ENCODE measurements around the gene SLC22A9. TPM values are rescaled to one million over a fixed set of nuclear protein-coding genes. Genes with fewer than 3 reads are reported as not detected.

The SLC22A9 gene
- total and polyA plus RNA-seq, 8 donors, result not detected

GRCh38 chr11:63352144-63352543, 17.4 kb upstream of the SLC22A9 start:
- Histone ChIP-seq H3K36me3 (no peaks in the 10 kb centered on the region), H3K9me3 (peaks cover 0 to 8% (median 3%) of the 10 kb centered on the region in 4 donors), H3K27me3 (no peaks in the 10 kb centered on the region), H3K27ac (no peak overlapping the region), H3K4me3 (no peak overlapping the region), H3K4me1 (no peaks in the 10 kb centered on the region)
- 67 to 90% (median 79%) methylated on average over 4 of the region's 4 CpGs for whole genome bisulfite sequencing, 5 donors
- intact Hi-C loops (cut with DNase I; ENCODE audit: low total_unique reads), result no loop called here
- TF ChIP-seq EP300 (IDR thresholded peaks at IDR 0.05) (no peak), POLR2AphosphoS5 (IDR thresholded peaks at IDR 0.05) (no peak), POLR2A (IDR thresholded peaks at IDR 0.05) (no peak)
- DNase-seq, result no peak

- intact Hi-C loops (cut with DNase I; ENCODE audit: low total_unique reads), result no loop called here
- no peak for DNase-seq
Measured at GRCh38 chr11:63362196-63362793, 7.3 kb upstream of the SLC22A9 start.

GRCh38 chr11:63369971-63370588, 495 bp downstream of the SLC22A9 start:
- Histone ChIP-seq H3K36me3 (no peaks in the 10 kb centered on the region), H3K27ac (no peak overlapping the region), H3K27me3 (no peaks in the 10 kb centered on the region), H3K4me1 (peaks cover 0 to 4% (median 0%) of the 10 kb centered on the region in 4 donors), H3K9me3 (no peaks in the 10 kb centered on the region), H3K4me3 (no peak overlapping the region)
- intact Hi-C loops (cut with DNase I; ENCODE audit: low total_unique reads), result no loop called here
- no peak for DNase-seq
- TF ChIP-seq POLR2A (IDR thresholded peaks at IDR 0.05) (no peak), EP300 (IDR thresholded peaks at IDR 0.05) (no peak), POLR2AphosphoS5 (IDR thresholded peaks at IDR 0.05) (no peak), CTCF (IDR thresholded peaks at IDR 0.05) (no peak)
- 84 to 90% (median 89%) methylated on average over 7 of the region's 7 CpGs for WGBS, 5 donors

More at GRCh38 chr11:63362196-63362793, 7.3 kb upstream of the SLC22A9 start:
- TF ChIP-seq EP300 (IDR thresholded peaks at IDR 0.05) (no peak), POLR2AphosphoS5 (IDR thresholded peaks at IDR 0.05) (no peak), CTCF (IDR thresholded peaks at IDR 0.05) (no peak), POLR2A (IDR thresholded peaks at IDR 0.05) (no peak)
- WGBS, 5 donors, result 31 to 91% (median 63%) methylated on average over 1 of the region's 1 CpG
- Histone ChIP-seq H3K9me3 (peaks cover 0 to 14% (median 7%) of the 10 kb centered on the region in 4 donors), H3K27ac (no peak overlapping the region), H3K4me1 (no peaks in the 10 kb centered on the region), H3K4me3 (no peak overlapping the region), H3K36me3 (no peaks in the 10 kb centered on the region), H3K27me3 (peaks cover 0 to 17% (median 0%) of the 10 kb centered on the region in 3 donors)

DNA sequence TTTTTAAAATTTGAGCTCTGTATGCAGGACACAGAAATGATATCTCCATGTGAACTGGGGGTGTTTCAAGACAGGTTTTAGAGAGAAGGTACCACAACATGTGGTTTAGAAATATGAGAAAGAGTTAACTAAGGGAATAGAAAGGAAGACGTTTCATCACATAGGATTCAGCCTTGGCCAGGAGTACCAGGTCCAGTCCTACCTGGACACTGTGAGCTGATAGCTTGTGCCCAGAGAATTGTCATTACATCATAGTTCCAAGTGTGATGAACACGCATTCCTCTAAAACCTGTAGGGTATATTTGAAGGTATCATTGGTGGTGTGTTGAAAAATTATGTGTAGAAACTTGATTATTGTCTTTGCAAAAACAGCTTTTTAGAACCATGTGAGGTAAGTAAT, 1.8 kb downstream of the SLC22A9 start:
- no peak for DNase-seq
- H3K27me3 ChIP-seq, result no peaks in the 10 kb centered on the region
- peaks cover 0 to 4% (median 0%) of the 10 kb centered on the region in 4 donors for H3K4me1 ChIP-seq
- TF ChIP-seq POLR2AphosphoS5 (IDR thresholded peaks at IDR 0.05) (no peak), CTCF (IDR thresholded peaks at IDR 0.05) (no peak), POLR2A (IDR thresholded peaks at IDR 0.05) (no peak), EP300 (IDR thresholded peaks at IDR 0.05) (no peak)
- no peak overlapping the region for H3K4me3 ChIP-seq
- H3K27ac ChIP-seq, result no peak overlapping the region
- no peaks in the 10 kb centered on the region for H3K9me3 ChIP-seq
- intact Hi-C loops (cut with DNase I; ENCODE audit: low total_unique reads), result no loop called here
- 75 to 84% (median 79%) methylated on average over 2 of the region's 2 CpGs for WGBS, 5 donors
- no peaks in the 10 kb centered on the region for H3K36me3 ChIP-seq

DNA sequence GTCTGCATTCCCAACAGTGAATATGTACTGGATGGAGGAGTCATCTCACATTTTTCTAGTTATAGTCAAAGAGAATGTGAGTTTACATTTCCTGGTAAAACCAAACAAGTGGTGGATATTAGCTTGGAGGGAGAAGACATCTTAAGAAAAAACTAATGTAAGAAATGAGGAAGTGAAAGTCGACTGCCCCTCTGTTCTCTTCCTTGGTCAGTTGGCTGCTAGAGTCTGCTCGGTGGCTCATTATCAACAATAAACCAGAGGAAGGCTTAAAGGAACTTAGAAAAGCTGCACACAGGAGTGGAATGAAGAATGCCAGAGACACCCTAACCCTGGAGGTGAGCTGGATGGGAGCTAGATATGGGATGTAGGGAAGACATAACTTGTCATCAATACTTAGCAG, 5.8 kb downstream of the SLC22A9 start:
- H3K9me3 ChIP-seq, result no peaks in the 10 kb centered on the region
- DNase-seq, result no peak
- H3K27me3 ChIP-seq, result no peaks in the 10 kb centered on the region
- no peak overlapping the region for H3K27ac ChIP-seq
- H3K36me3 ChIP-seq, result no peaks in the 10 kb centered on the region
- H3K4me1 ChIP-seq, result no peaks in the 10 kb centered on the region
- H3K4me3 ChIP-seq, result no peak overlapping the region
- intact Hi-C loops (cut with DNase I; ENCODE audit: low total_unique reads), result no loop called here
- no peak for TF ChIP-seq POLR2A (IDR thresholded peaks at IDR 0.05)
- TF ChIP-seq EP300 (IDR thresholded peaks at IDR 0.05), result no peak
- no peak for TF ChIP-seq CTCF (IDR thresholded peaks at IDR 0.05)
- TF ChIP-seq POLR2AphosphoS5 (IDR thresholded peaks at IDR 0.05), result no peak
- 42 to 64% (median 56%) methylated on average over 2 of the region's 2 CpGs for WGBS, 5 donors
